HG03575 (cell line): ENCODE data around the gene COX6B2.

Experiments used
- ATAC-seq: cut with Tn5 transposase; IDR thresholded peaks from one replicate; pipeline ENCODE4 v1.9.1; 2021; ENCODE audit not compliant: unreplicated experiment, insufficient number of reproducible peaks, low FRiP score; ENCODE audit errors: extremely low read depth

The COX6B2 gene

GRCh38 chr19:55321466-55322137 lies 32.9 kb downstream of the COX6B2 start:
- ATAC-seq, result no peak

- no peak for ATAC-seq
Measured at GRCh38 chr19:55320844-55321419, 33.6 kb downstream of the COX6B2 start.

GRCh38 chr19:55319785-55320184 lies 34.7 kb downstream of the COX6B2 start:
- ATAC-seq, result no peak

DNA sequence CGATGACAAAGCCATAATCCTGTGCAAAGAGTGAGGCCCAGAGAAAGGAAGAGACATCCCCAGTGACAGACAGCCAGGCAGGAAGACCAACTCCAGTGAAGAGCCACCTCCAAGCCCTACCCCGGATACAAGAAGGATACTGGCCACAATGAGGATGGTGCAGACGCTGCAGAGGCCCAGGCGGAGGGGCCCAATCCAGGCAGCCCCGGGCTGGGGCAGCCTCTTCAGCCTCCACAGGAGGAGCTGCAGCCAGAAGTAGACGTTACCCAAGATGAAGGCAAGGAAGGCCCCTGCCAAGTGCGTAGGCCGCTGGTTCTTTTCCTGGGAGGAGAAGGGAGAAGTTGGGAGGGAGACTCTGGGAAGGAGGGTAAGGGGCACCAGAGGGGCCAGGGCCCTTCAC lies 37.9 kb downstream of the COX6B2 start:
- ATAC-seq, result no peak

GRCh38 chr19:55315956-55316525 lies 38.5 kb downstream of the COX6B2 start:
- ATAC-seq, result no peak

GRCh38 chr19:55314396-55314795 lies 40.1 kb downstream of the COX6B2 start:
- ATAC-seq, result no peak

DNA sequence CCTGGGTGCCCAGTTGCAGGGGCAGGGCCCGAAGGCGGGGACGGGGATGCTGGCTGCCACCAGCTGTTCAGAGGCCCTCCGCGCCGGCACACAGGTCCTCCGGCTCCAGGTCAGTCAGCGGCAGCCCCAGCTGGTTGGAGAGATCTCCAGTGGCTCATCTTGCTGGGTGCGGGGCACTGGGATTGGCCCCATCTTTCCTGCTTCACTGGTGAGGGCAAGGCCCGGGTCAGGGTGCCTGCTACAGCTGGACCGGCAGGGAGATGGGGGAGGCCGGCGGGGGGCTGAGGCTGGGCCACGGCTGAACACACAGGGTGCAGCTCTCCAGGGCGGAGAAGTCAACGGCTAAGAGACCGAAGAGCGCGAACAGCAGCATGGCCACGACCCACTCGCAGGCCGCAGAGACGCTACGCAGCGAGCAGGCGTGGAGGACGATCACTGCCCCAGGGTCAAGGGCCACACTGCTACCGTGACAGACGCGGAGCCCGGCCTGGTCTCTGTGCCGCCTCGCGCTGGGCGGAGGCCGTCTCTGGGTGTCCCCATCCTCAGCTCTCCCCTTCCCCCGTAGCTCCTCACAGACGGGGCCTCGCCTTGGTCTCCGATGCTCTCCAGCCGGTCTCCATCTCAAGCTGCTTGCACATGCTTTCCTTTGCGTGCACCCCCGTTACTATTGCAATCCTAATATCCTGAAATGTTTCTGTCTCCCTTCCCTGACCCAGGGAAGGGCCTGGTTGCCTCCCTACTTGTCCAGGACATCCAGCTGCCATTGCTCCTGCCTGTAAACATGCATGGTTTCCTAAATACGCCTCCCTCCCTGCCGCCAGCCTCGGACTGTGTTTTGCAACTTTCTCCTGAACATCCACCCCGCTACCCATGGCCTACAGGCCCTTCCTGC lies 41.7 kb downstream of the COX6B2 start:
- ATAC-seq, result no peak

DNA sequence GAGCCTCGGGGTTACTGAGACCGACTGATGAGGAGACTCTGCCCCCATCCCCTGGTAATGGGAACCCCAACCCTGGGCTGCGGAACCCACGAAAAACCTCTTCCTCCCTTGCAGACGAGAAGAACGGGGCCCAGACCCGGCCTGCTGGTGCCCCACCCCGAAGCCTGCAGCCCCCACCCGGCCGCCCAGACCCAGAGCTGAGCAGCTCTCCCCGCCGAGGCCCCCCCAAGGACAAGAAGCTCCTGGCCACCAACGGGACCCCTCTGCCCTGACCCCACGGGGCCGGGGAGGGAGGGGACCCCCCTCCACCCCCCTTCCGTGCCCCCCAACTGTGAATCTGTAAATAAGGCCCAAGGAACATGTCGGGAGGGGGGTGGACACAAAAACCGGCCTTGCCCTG lies 42.7 kb downstream of the COX6B2 start:
- ATAC-seq, result no peak

GRCh38 chr19:55311397-55311796 lies 43.1 kb downstream of the COX6B2 start:
- ATAC-seq, result no peak

GRCh38 chr19:55310498-55310897 lies 44.0 kb downstream of the COX6B2 start:
- no peak for ATAC-seq

- no peak for ATAC-seq
Measured at GRCh38 chr19:55309448-55309847, 45.1 kb downstream of the COX6B2 start.

DNA sequence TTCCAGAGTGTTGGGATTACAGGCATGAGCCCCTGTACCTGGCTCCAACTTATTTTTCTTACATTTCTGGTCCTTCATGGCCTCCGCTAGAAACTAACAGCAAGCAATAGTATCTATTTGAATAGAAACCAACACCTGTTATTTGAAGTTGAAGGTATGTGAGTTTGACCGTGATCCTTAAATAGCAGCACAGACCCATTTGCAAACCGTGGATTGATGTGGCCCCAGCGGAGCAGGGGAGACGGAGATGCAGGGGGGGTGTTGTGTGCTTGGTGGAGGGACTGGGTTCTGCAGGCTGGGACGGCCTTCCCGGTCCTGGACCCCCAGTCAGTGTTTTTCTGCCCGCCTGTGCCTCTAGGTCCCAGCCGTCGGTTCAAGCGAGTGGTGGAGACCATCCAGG lies 46.2 kb downstream of the COX6B2 start:
- no peak for ATAC-seq

DNA sequence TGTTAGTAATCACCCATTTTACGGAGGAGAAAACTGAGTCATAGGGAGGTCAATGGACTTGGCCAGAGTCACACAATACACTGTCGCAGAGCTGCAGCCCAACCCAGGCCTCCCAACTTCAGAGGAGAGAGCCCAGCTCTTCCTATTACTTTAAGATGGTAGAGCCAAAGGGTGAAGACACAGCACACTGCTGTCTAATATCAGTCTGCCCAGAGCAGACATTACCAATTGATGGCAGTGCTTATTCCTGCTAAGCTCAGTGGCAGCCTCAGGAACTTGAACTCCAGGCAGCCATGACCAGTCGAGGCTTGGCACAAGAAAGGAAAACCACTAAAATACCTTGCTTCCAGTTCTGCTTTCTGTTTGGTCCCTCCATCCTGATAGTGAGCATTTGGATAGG lies 47.8 kb downstream of the COX6B2 start:
- ATAC-seq, result no peak

- no peak for ATAC-seq
Measured at GRCh38 chr19:55305983-55306562, 48.4 kb downstream of the COX6B2 start.

DNA sequence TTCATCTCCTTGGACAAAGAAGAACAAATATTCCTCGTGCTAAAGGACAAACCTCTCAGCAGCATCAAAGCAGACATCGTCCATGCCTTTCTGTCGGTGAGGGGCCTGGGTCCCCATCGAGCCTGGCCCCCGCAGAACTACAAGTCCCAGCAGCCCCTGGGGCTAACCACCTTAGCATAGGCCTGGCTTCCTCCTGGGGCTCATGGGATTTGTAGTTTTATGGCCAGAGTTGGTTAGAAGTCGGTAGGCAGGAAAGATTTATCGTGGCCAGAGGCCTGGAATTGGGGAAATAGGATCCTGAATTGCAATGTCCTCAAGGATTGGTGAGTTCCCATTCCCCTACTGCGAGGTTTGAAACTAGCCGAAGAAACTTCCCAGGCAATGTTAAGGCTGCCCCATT lies 49.0 kb downstream of the COX6B2 start:
- ATAC-seq, result no peak

GRCh38 chr19:55304980-55305379 lies 49.5 kb downstream of the COX6B2 start:
- ATAC-seq, result no peak

GRCh38 chr19:55304279-55304978 lies 50.1 kb downstream of the COX6B2 start:
- no peak for ATAC-seq

DNA sequence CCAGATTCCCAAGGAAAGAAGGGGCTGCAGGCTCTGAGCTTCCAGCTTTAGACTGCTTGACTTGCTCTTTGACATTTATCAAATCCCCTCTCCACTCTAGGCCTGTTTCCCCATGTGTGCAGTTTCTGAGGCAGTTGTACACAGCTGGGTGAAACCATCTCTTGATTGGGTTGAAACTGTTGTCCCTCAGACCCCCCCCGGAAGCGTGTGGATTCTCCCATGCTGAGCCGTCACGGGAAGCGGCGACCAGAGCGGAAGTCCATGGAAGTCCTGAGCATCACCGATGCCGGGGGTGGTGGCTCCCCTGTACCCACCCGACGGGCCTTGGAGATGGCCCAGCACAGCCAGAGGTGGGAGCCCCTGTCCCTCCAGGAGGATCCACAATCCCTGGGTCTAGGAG lies 51.0 kb downstream of the COX6B2 start:
- ATAC-seq, result no peak

GRCh38 chr19:55302318-55302703 lies 52.2 kb downstream of the COX6B2 start:
- no peak for ATAC-seq
